CD4-positive, alpha-beta memory T cell (primary cell): ENCODE results near the gene MSI2. TPM values are rescaled to one million over a fixed set of nuclear protein-coding genes. Genes with fewer than 3 reads are reported as not detected.
A peak's percentile ranks its signal among the peaks of the same experiment; 100 is the strongest.

Experiments used
- CTCF ChIA-PET: fragments of 350-600 bp; sonication (Branson Sonifier 250); formaldehyde crosslinking; loops from one replicate; lab custom pipeline; 2021; ENCODE audit warnings: inconsistent platforms; ENCODE audit not compliant: partially characterized antibody; lab: Charles Lee
- POLR2A ChIA-PET: fragments of 350-600 bp; sonication (Branson Sonifier 250); formaldehyde crosslinking; loops from one replicate; lab custom pipeline; 2021; ENCODE audit not compliant: partially characterized antibody; lab: Charles Lee
- DNase-seq, 5 donors: peaks; one replicate each; pipeline versions ENCODE4 v3.0.0 to v3.0.0-alpha.2; 2020 to 2022; ENCODE audit warnings: mixed read lengths in 1 of 5
- H3K27ac ChIP-seq: one replicate; pipeline ENCODE4 v1.7.0; 2013; ENCODE audit warnings: low read depth, low read length
- H3K27me3 ChIP-seq: 2 replicates; pipeline ENCODE4 v1.7.0; 2013; ENCODE audit warnings: mild to moderate bottlenecking, low read length, moderate library complexity; ENCODE audit not compliant: insufficient read depth
- H3K36me3 ChIP-seq: 2 replicates; pipeline ENCODE4 v1.7.0; 2013; ENCODE audit warnings: mild to moderate bottlenecking, low read length, moderate library complexity; ENCODE audit not compliant: insufficient read depth
- H3K4me1 ChIP-seq: 2 replicates; pipeline ENCODE4 v1.7.0; 2013; ENCODE audit warnings: mild to moderate bottlenecking, low read length, moderate library complexity; ENCODE audit not compliant: insufficient read depth
- H3K4me3 ChIP-seq, 2 donors: one replicate each; pipeline ENCODE4 v1.7.0; 2013; ENCODE audit warnings: low read length in 2 of 2, mild to moderate bottlenecking in 1 of 2
- H3K9me3 ChIP-seq, 2 donors: one replicate each; pipeline ENCODE4 v1.7.0; 2013; ENCODE audit warnings: low read length in 2 of 2, control low read depth in 1 of 2; ENCODE audit not compliant: control insufficient read depth in 1 of 2
- H3K27ac Mint-ChIP-seq, 7 donors: one replicate each; pipeline ENCODE4 v1.8.0; 2020 to 2021; ENCODE audit warnings: mixed read lengths in 7 of 7, mild to moderate bottlenecking in 6 of 7, inconsistent platforms in 3 of 7, moderate library complexity in 3 of 7
- H3K27me3 Mint-ChIP-seq, 2 donors: one replicate each; pipeline ENCODE4 v1.8.0; 2020 to 2021; ENCODE audit warnings: mixed read lengths in 2 of 2
- H3K36me3 Mint-ChIP-seq, 2 donors: one replicate each; pipeline ENCODE4 v1.8.0; 2020 to 2021; ENCODE audit warnings: mixed read lengths in 2 of 2, inconsistent platforms in 1 of 2, mild to moderate bottlenecking in 1 of 2
- H3K4me1 Mint-ChIP-seq, 4 donors: one replicate each; pipeline ENCODE4 v1.8.0; 2020 to 2021; ENCODE audit warnings: mixed read lengths in 4 of 4, mild to moderate bottlenecking in 1 of 4
- H3K4me3 Mint-ChIP-seq, 8 donors: one replicate each; pipeline ENCODE4 v1.8.0; 2020 to 2021; ENCODE audit warnings: mixed read lengths in 8 of 8, mild to moderate bottlenecking in 7 of 8, moderate library complexity in 6 of 8, inconsistent platforms in 3 of 8
- H3K9me3 Mint-ChIP-seq, 8 donors: one replicate each; pipeline ENCODE4 v1.8.0; 2020 to 2021; ENCODE audit warnings: mixed read lengths in 8 of 8, mild to moderate bottlenecking in 5 of 8, inconsistent platforms in 3 of 8, moderate library complexity in 1 of 8
- intact Hi-C: fragments of 100-400 bp; cut with micrococcal nuclease; formaldehyde crosslinking; loops from one replicate; pipeline ENCODE4 v1.15.1; 2023
- polyA plus RNA-seq, 2 donors: library from polyadenylated mRNA; unstranded; fragments of 300-500 nt; fragmentation: Illumina TruSeq; gene quantifications; one replicate each; pipeline ENCODE4 v1.2.3, GENCODE V29; 2021
- total RNA-seq, 2 experiments: library from RNA; stranded (reverse); gene quantifications; one replicate each; pipeline ENCODE4 v1.2.3, GENCODE V29; 2021

Gene MSI2
- total and polyA plus RNA-seq, 4 experiments from 2014 or later, result 2.1 to 110 (median 55.3) TPM

DNA sequence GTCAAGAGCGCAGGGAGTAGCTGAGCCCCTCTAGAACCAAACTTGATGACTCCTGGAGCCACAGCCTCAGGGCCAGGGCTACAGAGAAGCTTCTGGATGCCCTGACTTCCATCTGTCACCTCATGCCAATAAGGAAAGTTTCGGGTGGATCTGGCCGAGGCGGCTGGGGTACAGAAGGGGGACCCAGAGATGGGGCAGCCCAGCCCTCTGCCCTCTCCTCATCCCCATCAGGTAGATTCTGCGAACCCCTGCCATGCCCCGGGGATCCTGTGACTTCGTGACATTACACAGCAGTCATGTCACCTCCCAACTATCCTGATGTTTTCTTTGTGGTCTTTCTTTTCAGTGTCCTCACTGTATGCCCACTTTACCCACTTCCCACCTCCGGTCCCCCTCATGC lies 374.4 kb downstream of the MSI2 start:
- intact Hi-C loops, result no loop called here
- H3K27ac Mint-ChIP-seq, result peak overlapping the region in 1 of 7 donors; percentile 6
- POLR2A ChIA-PET, result no interaction called here
- peaks cover 0 to 9% (median 0%) of the 10 kb centered on the region in 4 donors for H3K4me1 Mint-ChIP-seq
- Histone ChIP-seq H3K36me3 (peaks cover 2% of the 10 kb centered on the region), H3K4me1 (no peaks in the 10 kb centered on the region), H3K4me3 (no peak overlapping the region), H3K9me3 (no peaks in the 10 kb centered on the region), H3K27ac (no peak overlapping the region), H3K27me3 (no peaks in the 10 kb centered on the region)
- H3K4me3 Mint-ChIP-seq, result no peak overlapping the region
- H3K27me3 Mint-ChIP-seq, result no peaks in the 10 kb centered on the region
- peaks cover 52 to 56% of the 10 kb centered on the region in 2 donors for H3K36me3 Mint-ChIP-seq
- H3K9me3 Mint-ChIP-seq, result peaks cover 0 to 2% (median 0%) of the 10 kb centered on the region in 8 donors
- no peak for DNase-seq
- CTCF ChIA-PET, result no interaction called here

- Mint-ChIP-seq H3K36me3 (peaks cover 54 to 63% of the 10 kb centered on the region in 2 donors), H3K9me3 (peaks cover 0 to 5% (median 0%) of the 10 kb centered on the region in 8 donors), H3K27ac (peak overlapping the region in 3 of 7 donors; percentile 22 to 67 (median 35)), H3K4me3 (no peak overlapping the region), H3K4me1 (peaks cover 0 to 13% (median 3%) of the 10 kb centered on the region in 4 donors), H3K27me3 (no peaks in the 10 kb centered on the region)
- Histone ChIP-seq H3K27me3 (no peaks in the 10 kb centered on the region), H3K4me3 (no peak overlapping the region), H3K9me3 (no peaks in the 10 kb centered on the region), H3K36me3 (peaks cover 2% of the 10 kb centered on the region), H3K27ac (no peak overlapping the region), H3K4me1 (no peaks in the 10 kb centered on the region)
- ChIA-PET CTCF (interaction anchor here (1.2 to 1.4 kb wide), 3 partner anchors 34 to 388 kb away, joined by 3 to 5 read pairs (median 4); no protein-coding TSS in a partner anchor), POLR2A (no interaction called here)
- no peak for DNase-seq
- intact Hi-C loops, result no loop called here
Observed at GRCh38 chr17:57631871-57632270, 375.5 kb downstream of the MSI2 start.

DNA sequence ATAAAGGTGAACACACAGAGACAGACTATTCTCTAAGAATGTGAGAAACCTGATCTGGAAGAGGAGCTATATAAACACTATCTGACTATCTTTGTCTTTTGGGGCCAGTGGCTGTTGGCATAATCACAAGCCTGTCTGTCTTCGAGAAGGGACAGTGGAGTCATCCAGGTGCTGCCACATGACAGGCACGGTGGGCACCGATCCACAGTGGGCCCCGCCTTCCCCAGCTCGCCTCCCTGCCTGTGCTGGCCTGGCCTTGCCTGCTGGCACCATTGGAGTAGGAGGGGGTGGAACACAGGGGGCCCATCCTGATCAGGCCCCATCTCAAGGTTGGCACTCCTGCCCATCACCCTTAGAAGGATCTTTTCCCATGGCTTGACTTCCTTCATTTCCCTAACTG lies 376.0 kb downstream of the MSI2 start:
- Mint-ChIP-seq H3K4me1 (peaks cover 0 to 13% (median 5%) of the 10 kb centered on the region in 4 donors), H3K27me3 (no peaks in the 10 kb centered on the region), H3K36me3 (peaks cover 52 to 67% of the 10 kb centered on the region in 2 donors), H3K9me3 (peaks cover 0 to 5% (median 0%) of the 10 kb centered on the region in 8 donors), H3K4me3 (no peak overlapping the region), H3K27ac (peak overlapping the region in 1 of 7 donors; percentile 67)
- H3K27ac ChIP-seq, result no peak overlapping the region
- intact Hi-C loops, result no loop called here
- H3K9me3 ChIP-seq, result no peaks in the 10 kb centered on the region
- no peaks in the 10 kb centered on the region for H3K4me1 ChIP-seq
- POLR2A ChIA-PET, result no interaction called here
- H3K27me3 ChIP-seq, result no peaks in the 10 kb centered on the region
- peaks cover 2% of the 10 kb centered on the region for H3K36me3 ChIP-seq
- DNase-seq, result no peak
- no peak overlapping the region for H3K4me3 ChIP-seq
- CTCF ChIA-PET, result interaction anchor here (1.2 to 1.4 kb wide), 3 partner anchors 35 to 388 kb away, joined by 3 to 5 read pairs (median 4); no protein-coding TSS in a partner anchor

DNA sequence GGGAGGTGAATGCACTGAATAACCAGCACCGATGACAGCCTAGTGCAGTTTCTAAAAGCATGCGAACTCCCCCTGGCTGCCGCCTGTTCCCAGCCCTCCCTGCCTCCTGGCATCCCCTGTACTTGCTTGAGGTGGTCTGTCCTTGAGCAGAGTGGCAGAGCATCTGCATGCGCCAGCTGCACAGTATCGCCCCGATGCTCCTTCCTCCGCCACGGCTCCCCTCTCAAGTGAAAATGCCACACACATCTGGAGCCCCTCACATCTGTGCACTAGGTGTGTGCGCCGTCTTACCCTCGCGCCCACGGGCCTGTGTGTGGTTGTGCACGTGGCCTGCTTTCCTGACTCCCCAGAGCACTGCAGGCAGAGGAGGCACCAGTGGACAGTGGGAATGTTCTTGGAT lies 376.9 kb downstream of the MSI2 start:
- Mint-ChIP-seq H3K27me3 (no peaks in the 10 kb centered on the region), H3K27ac (no peak overlapping the region), H3K36me3 (peaks cover 49 to 63% of the 10 kb centered on the region in 2 donors), H3K9me3 (peaks cover 0 to 5% (median 0%) of the 10 kb centered on the region in 8 donors), H3K4me1 (peaks cover 0 to 14% (median 5%) of the 10 kb centered on the region in 4 donors), H3K4me3 (no peak overlapping the region)
- intact Hi-C loops, result no loop called here
- H3K36me3 ChIP-seq, result peaks cover 2% of the 10 kb centered on the region
- H3K27me3 ChIP-seq, result no peaks in the 10 kb centered on the region
- no peak overlapping the region for H3K27ac ChIP-seq
- DNase-seq, result no peak
- CTCF ChIA-PET, result no interaction called here
- H3K4me1 ChIP-seq, result no peaks in the 10 kb centered on the region
- POLR2A ChIA-PET, result no interaction called here
- H3K4me3 ChIP-seq, result no peak overlapping the region
- no peaks in the 10 kb centered on the region for H3K9me3 ChIP-seq

DNA sequence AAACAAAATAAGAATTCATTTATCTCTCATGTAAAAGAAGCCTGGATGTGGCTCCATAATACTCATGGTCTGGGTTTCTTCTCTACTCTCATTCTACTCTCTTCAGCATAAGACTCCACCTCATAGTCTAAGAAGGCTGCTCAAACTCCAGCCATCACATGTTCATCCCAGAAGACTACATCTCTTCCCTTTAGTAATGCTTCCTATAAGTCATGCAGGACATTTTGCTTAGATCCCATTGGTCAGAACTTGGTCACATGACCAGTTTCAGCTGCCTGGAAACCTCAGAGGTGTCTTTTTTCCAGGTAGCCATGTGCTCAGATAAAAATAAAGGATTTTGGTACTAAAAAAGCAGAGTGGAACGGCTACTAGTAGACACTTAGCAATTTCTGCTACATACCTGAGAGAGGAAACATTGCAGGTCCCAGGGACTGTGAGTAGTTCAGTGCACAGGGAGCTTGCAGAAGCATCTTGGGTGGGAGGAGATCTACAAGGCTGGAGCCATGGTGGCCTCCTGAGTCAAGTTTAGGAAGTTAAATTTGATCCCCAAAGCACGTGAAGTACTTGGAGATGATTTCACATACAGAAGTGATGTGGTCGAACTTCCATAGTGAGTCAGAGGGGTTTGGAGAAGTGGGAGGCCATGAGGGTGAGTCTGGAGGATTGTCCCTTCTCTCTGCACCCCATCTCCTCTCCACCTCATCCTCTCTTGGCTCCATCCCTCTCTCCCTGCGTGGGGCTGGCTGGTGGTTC lies 378.6 kb downstream of the MSI2 start:
- no peaks in the 10 kb centered on the region for H3K27me3 ChIP-seq
- Mint-ChIP-seq H3K27ac (peak overlapping the region in 1 of 7 donors; percentile 8), H3K4me1 (peaks cover 0 to 14% (median 5%) of the 10 kb centered on the region in 4 donors), H3K4me3 (no peak overlapping the region), H3K9me3 (peaks cover 0 to 5% (median 0%) of the 10 kb centered on the region in 8 donors), H3K27me3 (no peaks in the 10 kb centered on the region), H3K36me3 (peaks cover 42 to 55% of the 10 kb centered on the region in 2 donors)
- H3K9me3 ChIP-seq, result no peaks in the 10 kb centered on the region
- no peak overlapping the region for H3K27ac ChIP-seq
- no peak overlapping the region for H3K4me3 ChIP-seq
- CTCF ChIA-PET, result no interaction called here
- POLR2A ChIA-PET, result no interaction called here
- no peak for DNase-seq
- H3K36me3 ChIP-seq, result peaks cover 2% of the 10 kb centered on the region
- intact Hi-C loops, result no loop called here
- H3K4me1 ChIP-seq, result no peaks in the 10 kb centered on the region

DNA sequence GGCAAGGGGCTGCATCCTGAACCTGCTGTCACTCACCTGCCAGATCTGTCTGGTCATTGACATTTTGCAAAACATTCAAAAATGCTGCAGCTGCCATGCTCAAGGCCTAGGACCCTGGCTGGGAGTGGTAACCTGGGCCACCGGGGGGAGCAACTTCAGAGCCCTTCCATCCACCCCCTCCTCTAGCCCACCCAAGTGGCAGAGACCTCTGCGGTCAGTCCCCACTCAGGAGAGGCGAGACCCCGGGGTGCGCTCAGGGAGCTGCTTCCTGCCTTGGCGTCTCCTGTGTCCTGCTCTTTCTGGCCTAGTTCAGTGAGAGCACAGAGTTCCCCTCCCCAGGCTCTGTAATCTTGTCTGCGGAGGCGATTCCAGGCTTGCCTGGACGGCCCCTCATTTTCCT lies 380.0 kb downstream of the MSI2 start:
- no peak overlapping the region for H3K27ac ChIP-seq
- ChIA-PET POLR2A (interaction anchor here (1.1 kb wide), 1 partner anchor 36 kb away, joined by 4 read pairs; no protein-coding TSS in a partner anchor), CTCF (interaction anchor here (1.1 to 1.6 kb wide), 2 partner anchors 36 to 38 kb away, joined by 3 to 5 read pairs; no protein-coding TSS in a partner anchor)
- peaks cover 40 to 57% of the 10 kb centered on the region in 2 donors for H3K36me3 Mint-ChIP-seq
- H3K4me1 Mint-ChIP-seq, result peaks cover 0 to 14% (median 6%) of the 10 kb centered on the region in 4 donors
- H3K27me3 ChIP-seq, result no peaks in the 10 kb centered on the region
- no peaks in the 10 kb centered on the region for H3K9me3 ChIP-seq
- H3K36me3 ChIP-seq, result no peaks in the 10 kb centered on the region
- no peaks in the 10 kb centered on the region for H3K4me1 ChIP-seq
- DNase-seq, result no peak
- no peak overlapping the region for H3K4me3 Mint-ChIP-seq
- H3K4me3 ChIP-seq, result no peak overlapping the region
- H3K27ac Mint-ChIP-seq, result peak overlapping the region in 4 of 7 donors; percentile 36 to 76 (median 53)
- intact Hi-C loops, result no loop called here
- peaks cover 0 to 5% (median 0%) of the 10 kb centered on the region in 8 donors for H3K9me3 Mint-ChIP-seq
- H3K27me3 Mint-ChIP-seq, result no peaks in the 10 kb centered on the region

DNA sequence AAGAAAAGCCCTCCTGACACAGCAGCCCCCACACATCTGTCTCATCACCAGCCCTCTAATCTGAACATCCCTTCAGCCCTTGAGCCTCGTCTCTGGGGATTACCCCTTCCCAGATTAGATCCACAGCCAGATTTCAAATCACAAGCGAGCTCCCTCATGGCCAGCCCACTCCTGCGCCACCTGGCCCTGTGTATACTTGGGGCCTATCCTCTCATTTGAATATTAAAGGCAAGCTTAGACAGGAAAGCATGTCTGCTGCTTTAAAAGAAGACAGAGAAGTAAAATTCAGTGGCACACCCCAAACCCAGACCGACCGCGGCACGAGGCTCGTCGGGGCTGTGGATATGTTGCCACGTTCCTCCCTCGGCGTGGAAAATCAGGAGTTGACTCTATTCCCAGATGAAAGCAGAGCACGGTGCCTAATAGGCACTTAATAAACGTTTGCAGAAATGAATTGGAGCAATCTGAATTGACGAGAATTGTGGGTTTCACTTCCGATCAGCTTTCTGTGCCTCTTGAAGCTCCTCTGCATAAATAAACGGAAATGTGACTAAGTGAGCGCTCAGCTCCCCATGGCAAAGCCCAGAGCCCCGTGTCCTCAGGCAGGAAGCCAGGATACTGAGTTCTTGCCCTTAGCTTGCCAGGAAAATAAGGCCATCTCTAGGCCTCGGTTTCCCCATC lies 380.8 kb downstream of the MSI2 start:
- Histone ChIP-seq H3K4me1 (no peaks in the 10 kb centered on the region), H3K9me3 (no peaks in the 10 kb centered on the region), H3K27me3 (no peaks in the 10 kb centered on the region), H3K27ac (no peak overlapping the region), H3K4me3 (no peak overlapping the region), H3K36me3 (no peaks in the 10 kb centered on the region)
- Mint-ChIP-seq H3K36me3 (peaks cover 33 to 51% of the 10 kb centered on the region in 2 donors), H3K4me1 (peaks cover 2 to 14% (median 5%) of the 10 kb centered on the region in 4 donors), H3K9me3 (peaks cover 0 to 5% (median 0%) of the 10 kb centered on the region in 8 donors), H3K27ac (peak overlapping the region in 5 of 7 donors; percentile 9 to 88 (median 59)), H3K4me3 (peak overlapping the region in 3 of 8 donors; percentile 1 to 25 (median 10)), H3K27me3 (no peaks in the 10 kb centered on the region)
- intact Hi-C loops, result no loop called here
- CTCF ChIA-PET, result interaction anchor here (1.1 to 1.6 kb wide), 2 partner anchors 35 to 39 kb away, joined by 3 to 5 read pairs; no protein-coding TSS in a partner anchor
- POLR2A ChIA-PET, result interaction anchor here (1.1 kb wide), 1 partner anchor 36 kb away, joined by 4 read pairs; no protein-coding TSS in a partner anchor
- no peak for DNase-seq
